Activated T-cell treated with anti-CD3 and anti-CD28 coated beads, Interleukin-2, amount 50 U/mL, for 1 hour (primary cell): ENCODE measurements around the gene SLC38A10.

ENCODE experiments used
- DNase-seq: peaks from one replicate; pipeline ENCODE4 v3.0.0-alpha.2; 2020

Gene SLC38A10

DNA sequence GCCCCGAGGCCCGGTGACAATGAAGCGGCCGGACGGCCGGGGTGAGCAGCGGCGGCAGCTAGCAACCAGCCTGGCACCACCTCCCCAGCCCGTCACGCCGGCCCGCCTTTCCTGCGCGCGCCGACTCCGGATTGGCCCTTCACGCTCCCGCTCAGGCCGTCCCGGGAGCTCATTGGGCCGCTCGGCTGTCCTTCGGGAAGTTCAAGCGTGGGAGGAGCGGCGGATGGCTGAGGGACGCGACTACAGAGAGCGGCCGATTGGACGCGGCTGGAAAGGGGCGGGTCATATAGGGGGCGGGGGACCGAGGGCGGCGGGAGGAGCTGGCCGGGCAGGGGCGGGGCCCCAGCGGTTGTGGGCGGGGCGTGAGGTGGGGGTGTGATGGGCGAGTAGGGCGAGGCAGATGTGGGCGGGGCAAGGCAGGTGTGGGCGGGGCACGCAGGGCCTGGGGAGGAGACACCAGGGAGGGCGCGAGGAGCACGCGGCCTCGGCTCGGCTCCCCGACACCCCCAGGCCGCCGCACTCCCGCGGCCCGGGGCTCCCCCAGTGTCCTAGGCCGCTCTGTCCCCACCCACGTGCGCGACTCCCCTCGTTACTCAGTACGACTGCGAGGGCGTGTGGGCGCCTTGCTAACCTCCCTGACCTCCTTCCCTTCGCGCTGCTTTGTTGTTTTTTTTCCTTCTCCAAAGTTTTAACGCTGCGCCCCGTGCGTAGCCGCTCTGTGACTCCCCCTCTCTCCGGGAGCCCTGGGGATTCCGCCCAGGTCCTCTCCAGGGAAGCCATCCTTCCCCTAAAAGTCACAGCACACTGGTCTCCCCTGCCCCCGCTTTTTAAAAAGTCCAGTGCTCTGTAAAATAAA is 72.0 kb downstream of the SLC38A10 start, which contains the start of gene CEP131:
CEP131 (minus strand) TSS at position 60 of the 856 bp plus-strand sequence. CDS start 2,909 bp downstream, outside the sequence.
- DNase-seq = peak; percentile 100

- no peak for DNase-seq
These were observed 72.5 kb downstream of the SLC38A10 start for GRCh38 chr17:81222620-81222905.

- no peak for DNase-seq
These were observed 73.1 kb downstream of the SLC38A10 start for GRCh38 chr17:81221842-81222619.

DNA sequence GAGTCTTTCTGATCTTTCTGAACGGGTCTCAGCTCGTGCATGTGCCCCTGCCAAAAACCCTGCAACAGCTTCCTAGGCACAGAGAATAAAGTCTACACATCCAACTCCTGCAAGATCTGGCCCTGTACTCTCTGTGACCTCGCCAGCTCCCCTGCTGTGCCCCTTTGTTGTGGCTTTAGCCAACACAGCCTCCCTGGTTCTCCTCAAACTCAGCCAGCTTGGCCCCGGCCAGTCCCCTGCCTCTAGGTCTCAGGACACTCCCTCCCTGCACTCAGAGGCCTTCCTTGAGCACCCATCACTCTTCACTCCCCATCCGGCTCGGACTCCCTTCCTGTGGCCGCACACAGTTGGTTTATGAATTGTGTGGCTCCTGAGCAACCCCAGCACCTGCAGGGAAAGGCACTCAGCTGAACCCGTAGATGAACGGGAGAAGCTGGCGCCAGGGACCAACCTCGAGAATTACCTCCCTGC is 73.7 kb downstream of the SLC38A10 start:
- DNase-seq = no peak

- DNase-seq = no peak
These were observed 75.5 kb downstream of the SLC38A10 start for GRCh38 chr17:81219476-81220180.

GRCh38 chr17:81218991-81219390 is 76.1 kb downstream of the SLC38A10 start:
- DNase-seq = no peak

GRCh38 chr17:81218459-81218858 is 76.6 kb downstream of the SLC38A10 start:
- no peak for DNase-seq

GRCh38 chr17:81217491-81217890 is 77.6 kb downstream of the SLC38A10 start:
- DNase-seq = no peak

- no peak for DNase-seq
These were observed 81.1 kb downstream of the SLC38A10 start for GRCh38 chr17:81213978-81214377.

- DNase-seq = no peak
These were observed 82.7 kb downstream of the SLC38A10 start for GRCh38 chr17:81212365-81212764.

- no peak for DNase-seq
These were observed 84.2 kb downstream of the SLC38A10 start for GRCh38 chr17:81210868-81211267.

DNA sequence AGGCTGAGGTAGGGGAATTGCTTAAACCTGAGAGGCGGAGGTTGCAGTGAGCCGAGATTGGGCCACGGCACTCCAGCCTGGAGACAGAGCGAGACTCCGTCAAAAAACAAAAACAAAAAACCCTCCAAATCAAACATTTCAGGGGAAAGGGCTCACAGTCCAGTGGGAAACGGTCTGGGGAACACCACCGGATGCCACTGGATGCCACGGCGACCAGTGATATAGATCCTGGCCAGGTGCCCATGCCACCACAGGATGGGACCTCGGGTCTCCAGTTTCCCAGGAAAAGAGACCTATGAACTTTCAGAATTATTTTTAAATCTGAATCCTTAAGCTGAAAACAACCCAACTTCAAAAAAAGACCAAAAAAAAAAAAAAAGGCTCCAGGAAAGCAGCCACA is 84.6 kb downstream of the SLC38A10 start:
- DNase-seq = no peak

- no peak for DNase-seq
These were observed 86.0 kb downstream of the SLC38A10 start for GRCh38 chr17:81209141-81209540.

GRCh38 chr17:81208651-81209050 is 86.5 kb downstream of the SLC38A10 start:
- no peak for DNase-seq

GRCh38 chr17:81207610-81208581 is 87.2 kb downstream of the SLC38A10 start:
- DNase-seq = no peak

GRCh38 chr17:81206657-81207056 is 88.5 kb downstream of the SLC38A10 start:
- DNase-seq = no peak

- no peak for DNase-seq
These were observed 88.9 kb downstream of the SLC38A10 start for GRCh38 chr17:81206166-81206565.

GRCh38 chr17:81204578-81204977 is 90.5 kb downstream of the SLC38A10 start:
- no peak for DNase-seq

DNA sequence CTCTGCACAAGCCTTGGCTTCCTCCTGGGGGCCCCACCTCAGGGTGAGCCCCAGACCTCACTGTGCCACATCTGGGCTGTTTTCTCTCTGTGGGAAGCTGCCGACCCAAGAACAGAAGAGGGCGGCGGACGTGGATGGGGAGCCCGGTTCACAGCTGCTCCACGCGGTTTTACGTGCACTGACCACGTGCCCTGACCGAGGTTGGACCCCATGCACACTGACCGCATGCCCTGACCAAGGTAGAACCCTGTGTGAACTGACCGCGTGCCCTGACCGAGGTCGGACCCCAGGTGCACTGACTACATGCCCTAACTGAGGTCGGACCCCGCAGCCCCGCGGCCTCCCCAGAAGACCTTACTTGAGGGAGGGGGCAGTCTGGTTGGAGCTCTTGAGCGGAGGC is 92.0 kb downstream of the SLC38A10 start:
- DNase-seq = no peak

DNA sequence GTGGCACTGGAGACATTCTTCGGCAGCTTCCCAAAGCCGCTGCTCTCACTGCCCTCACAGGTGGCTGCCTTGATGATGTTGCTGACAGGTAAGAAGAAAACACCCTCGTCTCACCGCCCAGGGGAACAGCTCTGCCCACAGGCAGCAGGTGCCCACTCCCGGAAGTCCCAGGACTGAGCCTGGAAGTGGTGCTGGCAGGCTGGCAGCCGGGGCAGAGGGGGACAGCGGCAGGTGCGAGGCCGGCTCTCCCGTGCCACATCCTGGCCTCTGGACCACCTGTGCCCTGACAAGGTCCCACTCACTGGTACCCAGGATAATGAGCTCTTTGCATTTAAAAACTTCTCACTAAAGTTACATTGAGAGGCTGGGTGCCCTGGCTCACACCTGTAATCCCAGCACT is 92.8 kb downstream of the SLC38A10 start:
- no peak for DNase-seq

GRCh38 chr17:81200695-81201580 is 94.2 kb downstream of the SLC38A10 start:
- DNase-seq = no peak
